PC-3 (cell line): ENCODE results near the gene PLEKHG2. TPM values are rescaled to one million over a fixed set of nuclear protein-coding genes. Genes with fewer than 3 reads are reported as not detected.

ENCODE experiments used
- ATAC-seq: fragments of 200-7000 bp; cut with Tn5 transposase; 2 replicates; pipeline ENCODE4 v1.9.1; 2020; ENCODE audit warnings: mild to moderate bottlenecking, moderate library complexity
- BruUV-seq: library from RNA; stranded (reverse); fragments of 400-500 nt; replicated peaks from 2 replicates; lab custom pipeline; 2021; lab: Mats Ljungman, UMichigan
- CTCF ChIA-PET: fragments of 300-600 bp; sonication (Branson Sonifier 250); formaldehyde crosslinking; loops from one replicate; lab custom pipeline; 2022; ENCODE audit warnings: antibody characterized with exemption; lab: Charles Lee
- POLR2A ChIA-PET: fragments of 300-600 bp; sonication (Branson Sonifier 250); formaldehyde crosslinking; loops from one replicate; lab custom pipeline; 2022; ENCODE audit warnings: antibody characterized with exemption; ENCODE audit not compliant: unreplicated experiment; lab: Charles Lee
- DNase-seq: peaks from one replicate; pipeline ENCODE4 v3.0.0-alpha.2; 2015
- H2AFZ ChIP-seq: fragments of 300-600 bp; sonication (generic); 2 replicates; pipeline ENCODE4 v1.6.0; 2016; ENCODE audit warnings: antibody characterized with exemption, low read length
- H3F3A ChIP-seq: fragments of 300-600 bp; sonication (generic); one replicate; pipeline ENCODE4 v1.6.0; 2017; ENCODE audit warnings: antibody characterized with exemption, low read length, control low read depth, mild to moderate bottlenecking; ENCODE audit not compliant: unreplicated experiment
- H3K27ac ChIP-seq: fragments of 300-600 bp; sonication (generic); 2 replicates; pipeline ENCODE4 v1.5.1; 2016; ENCODE audit warnings: mild to moderate bottlenecking, low read length
- H3K27me3 ChIP-seq: fragments of 300-600 bp; sonication (generic); 2 replicates; pipeline ENCODE4 v1.6.1; 2016; ENCODE audit warnings: low read length, mixed read lengths
- H3K36me3 ChIP-seq: fragments of 300-600 bp; sonication (generic); 2 replicates; pipeline ENCODE4 v1.6.1; 2016; ENCODE audit warnings: low read depth, mixed run types, low read length, mixed read lengths
- H3K4me1 ChIP-seq: fragments of 300-600 bp; sonication (generic); 2 replicates; pipeline ENCODE4 v1.5.1; 2016; ENCODE audit warnings: low read length; ENCODE audit not compliant: insufficient read depth
- H3K4me2 ChIP-seq: fragments of 300-600 bp; sonication (generic); 2 replicates; pipeline ENCODE4 v1.6.0; 2016; ENCODE audit warnings: low read length
- H3K4me3 ChIP-seq: fragments of 300-600 bp; sonication (generic); 2 replicates; pipeline ENCODE4 v1.5.1; 2016; ENCODE audit warnings: mild to moderate bottlenecking, low read length, mixed read lengths
- H3K79me2 ChIP-seq: fragments of 300-600 bp; sonication (generic); 2 replicates; pipeline ENCODE4 v1.6.1; 2017; ENCODE audit warnings: low read length, mixed read lengths
- H3K9ac ChIP-seq: fragments of 300-600 bp; sonication (generic); 2 replicates; pipeline ENCODE4 v1.6.0; 2016; ENCODE audit warnings: mild to moderate bottlenecking, low read length
- H3K9me2 ChIP-seq: fragments of 300-600 bp; sonication (generic); replicated peaks from 2 replicates; pipeline ENCODE4 v1.6.1; 2016; ENCODE audit warnings: mixed run types, low read length, mixed read lengths
- H3K9me3 ChIP-seq: fragments of 300-600 bp; sonication (generic); 2 replicates; pipeline ENCODE4 v1.6.1; 2016; ENCODE audit warnings: low read length, mixed read lengths
- H4K20me1 ChIP-seq: fragments of 300-600 bp; sonication (generic); 2 replicates; pipeline ENCODE4 v1.6.1; 2016; ENCODE audit warnings: low read length, mixed read lengths
- CTCF ChIP-seq: fragments of 300-600 bp; sonication (generic); conservative IDR thresholded peaks from 2 replicates; pipeline ENCODE4 v1.5.1; 2017; ENCODE audit warnings: antibody characterized with exemption, low read depth, mild to moderate bottlenecking, low read length
- EZH2 ChIP-seq: fragments of 300-600 bp; sonication (generic); IDR thresholded peaks from one replicate; pipeline ENCODE4 v1.6.1; 2017; ENCODE audit warnings: antibody characterized with exemption, mild to moderate bottlenecking, low read length; ENCODE audit not compliant: unreplicated experiment
- EZH2phosphoT487 ChIP-seq: fragments of 300-600 bp; sonication (generic); IDR thresholded peaks from 2 replicates; pipeline ENCODE4 v1.6.1; 2018; ENCODE audit warnings: mild to moderate bottlenecking, antibody characterized with exemption, low read length, borderline replicate concordance
- intact Hi-C: fragments of 100-400 bp; cut with micrococcal nuclease; formaldehyde crosslinking; loops from 2 replicates; pipeline ENCODE4 v1.9.0; 2023
- total RNA-seq: library from RNA; depleted of rRNA; stranded (reverse); fragments of >200 nt; gene quantifications from 2 replicates; pipeline ENCODE4 v1.2.3, GENCODE V29; 2014

Gene PLEKHG2
- total RNA-seq, 1 experiment from 2014 or later: 8.3 TPM

GRCh38 chr19:39444598-39445195, 32.2 kb downstream of the PLEKHG2 start:
- peak overlapping the region; percentile 93 for H3K4me3 ChIP-seq
- H3F3A ChIP-seq: no peaks in the 10 kb centered on the region
- H3K4me1 ChIP-seq: peaks cover 30% of the 10 kb centered on the region
- peak overlapping the region; percentile 92 for H3K4me2 ChIP-seq
- ChIA-PET POLR2A (interaction anchor here (1.0 kb wide), 1 partner anchor 9 kb away, joined by 4 read pairs; the partner anchor contains the start of gene RPS16), CTCF (interaction anchor here (0.7 kb wide), 1 partner anchor 88 kb away, joined by 4 read pairs; no protein-coding TSS in a partner anchor)
- ATAC-seq: no peak
- no peaks in the 10 kb centered on the region for H3K27me3 ChIP-seq
- H3K9me2 ChIP-seq: no peaks in the 10 kb centered on the region
- H4K20me1 ChIP-seq: peaks cover 14% of the 10 kb centered on the region; the same call in 1 of the 2 replicates
- TSS peak; percentile 96 for BruUV-seq
- H2AFZ ChIP-seq: peak overlapping the region; percentile 71
- H3K9me3 ChIP-seq: no peaks in the 10 kb centered on the region
- intact Hi-C loops: no loop called here
- TF ChIP-seq EZH2phosphoT487 (no peak), CTCF (no peak), EZH2 (no peak)
- H3K27ac ChIP-seq: peak overlapping the region; percentile 79
- no peak for DNase-seq
- H3K9ac ChIP-seq: peak overlapping the region; percentile 97
- peaks cover 2% of the 10 kb centered on the region; the same call in 1 of the 2 replicates for H3K36me3 ChIP-seq
- peaks cover 53% of the 10 kb centered on the region for H3K79me2 ChIP-seq

DNA sequence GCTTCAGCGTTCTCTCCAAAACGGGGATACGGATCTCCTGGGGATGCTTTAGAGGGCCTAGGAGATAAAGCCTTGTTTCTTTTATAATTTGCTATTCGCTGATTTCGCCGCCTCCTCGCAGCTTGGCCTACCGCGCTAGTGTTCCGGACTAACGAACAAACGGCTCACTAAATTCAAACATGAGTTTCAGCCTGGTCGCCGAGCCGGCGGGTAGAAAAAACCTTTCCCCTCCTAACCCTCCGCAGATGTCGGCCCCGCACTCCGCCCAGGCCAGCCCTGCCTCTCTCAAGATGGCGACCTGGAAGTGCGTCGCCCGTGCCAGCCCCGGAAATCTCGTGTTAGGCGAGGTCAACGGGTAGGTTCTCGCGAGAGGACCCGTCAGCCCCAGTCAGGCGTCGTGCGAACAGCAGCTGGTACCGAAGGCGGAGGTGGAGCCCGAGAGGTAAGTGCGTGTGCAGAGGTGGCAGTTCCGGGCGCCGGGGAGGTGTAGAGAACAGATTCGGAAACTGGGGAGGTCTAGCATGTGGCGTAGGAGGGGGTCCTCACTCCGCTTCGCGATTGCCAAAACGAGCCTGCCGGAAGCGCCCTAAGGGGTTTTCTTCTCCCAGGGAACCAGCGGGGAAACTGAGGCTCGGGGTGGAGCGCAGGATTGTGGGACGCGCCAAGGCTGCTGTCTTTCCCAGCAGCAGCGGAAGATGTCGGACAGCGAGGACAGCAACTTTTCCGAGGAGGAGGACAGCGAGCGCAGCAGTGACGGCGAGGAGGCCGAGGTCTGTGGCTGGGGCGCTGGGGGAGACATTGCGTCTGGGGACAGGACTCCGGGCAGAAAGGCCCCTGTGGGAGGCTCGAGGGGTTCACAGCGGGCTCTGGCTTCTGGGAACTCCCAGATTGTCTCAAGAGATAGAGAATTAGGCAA, 33.0 kb downstream of the PLEKHG2 start, which contains the start of gene SUPT5H:
Gene SUPT5H, plus strand, starts transcription at position 387 of the 916 bp plus-strand sequence. Its CDS starts 309 bp downstream, at position 696.
- POLR2A ChIA-PET: interaction anchor here (1.0 kb wide), 1 partner anchor 10 kb away, joined by 4 read pairs; the partner anchor contains the start of gene RPS16
- no peaks in the 10 kb centered on the region for H3F3A ChIP-seq
- intact Hi-C loops: no loop called here
- H3K9me2 ChIP-seq: no peaks in the 10 kb centered on the region
- H3K79me2 ChIP-seq: peaks cover 61% of the 10 kb centered on the region
- TSS peak; percentile 81 for BruUV-seq
- ATAC-seq: peak; percentile 90
- H3K27me3 ChIP-seq: no peaks in the 10 kb centered on the region
- H3K36me3 ChIP-seq: peaks cover 2% of the 10 kb centered on the region; the same call in 1 of the 2 replicates
- H3K27ac ChIP-seq: peak within 1 kb of the TSS; percentile 79
- DNase-seq: peak; percentile 96
- H2AFZ ChIP-seq: peak within 1 kb of the TSS; percentile 71
- peak within 1 kb of the TSS; percentile 92 for H3K4me2 ChIP-seq
- peak within 1 kb of the TSS; percentile 93 for H3K4me3 ChIP-seq
- H3K4me1 ChIP-seq: peaks cover 30% of the 10 kb centered on the region
- CTCF ChIA-PET: interaction anchor here (0.7 kb wide), 1 partner anchor 87 kb away, joined by 4 read pairs; no protein-coding TSS in a partner anchor
- peak within 1 kb of the TSS; percentile 97 for H3K9ac ChIP-seq
- H3K9me3 ChIP-seq: no peaks in the 10 kb centered on the region
- no peak for TF ChIP-seq EZH2
- TF ChIP-seq EZH2phosphoT487: no peak
- H4K20me1 ChIP-seq: peaks cover 14% of the 10 kb centered on the region; the same call in 1 of the 2 replicates
